OCI-M2 (cell line): ENCODE data around the gene RGS13.

ENCODE experiments used
- DNase-seq: peaks from one replicate; lab custom pipeline; 2025; ENCODE audit not compliant: unreplicated experiment; lab: John Stamatoyannopoulos, UW

RGS13 gene

DNA sequence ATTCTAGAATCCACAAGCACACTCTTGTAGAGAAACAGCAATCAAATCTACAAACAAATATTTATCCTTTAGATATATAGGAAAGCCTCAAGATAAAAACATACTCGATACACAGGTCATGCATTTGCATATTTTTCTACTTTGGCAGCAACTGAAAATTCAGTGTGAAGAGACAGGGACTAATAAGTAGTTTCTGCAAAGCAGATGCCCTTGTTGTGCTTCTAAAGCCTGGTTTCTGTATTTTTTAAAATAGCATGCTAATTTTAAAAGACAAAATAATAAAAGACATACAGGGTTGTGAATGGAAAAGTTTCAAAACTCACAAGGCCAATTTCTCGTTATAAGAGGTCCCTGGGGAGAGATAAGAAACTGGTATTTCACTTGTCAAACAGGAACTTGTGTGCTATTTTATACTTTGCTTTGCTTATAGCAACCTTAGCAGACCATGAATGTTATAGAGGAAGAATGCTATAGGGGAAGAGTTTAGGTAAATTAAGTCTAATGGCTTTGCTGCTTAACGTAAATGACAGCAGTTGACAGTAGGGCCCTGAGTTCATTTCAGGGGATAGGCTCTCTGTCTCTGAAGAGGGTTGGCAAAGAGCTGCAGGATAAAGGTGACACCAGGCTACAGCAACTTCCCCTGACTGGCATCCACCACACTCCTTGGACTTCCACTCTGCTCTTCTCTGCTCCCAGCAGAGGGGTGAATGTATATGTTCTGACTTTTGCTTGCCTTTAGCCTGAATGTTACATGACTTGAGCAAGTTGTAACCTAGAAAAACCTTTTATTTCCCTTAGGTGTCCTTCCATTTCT lies 9.4 kb upstream of the RGS13 start:
- DNase-seq = no peak

DNA sequence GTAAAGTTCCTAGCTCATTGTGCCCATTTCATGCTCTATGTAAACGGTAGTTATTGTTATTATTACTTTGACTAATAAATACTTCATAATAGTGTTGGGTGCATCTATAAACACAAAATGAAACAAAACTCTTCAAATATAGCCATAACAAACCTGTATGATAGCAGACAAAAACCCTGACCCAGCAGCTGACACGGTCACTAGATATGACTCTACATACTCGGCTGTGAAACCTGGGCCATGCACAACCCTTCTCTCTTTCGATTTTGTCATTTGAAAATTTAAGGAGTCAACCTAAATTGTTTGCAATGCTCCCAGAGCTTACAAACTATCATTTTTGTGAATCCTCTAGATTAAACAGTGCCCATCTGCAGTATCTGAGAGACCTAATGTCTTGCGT lies 8.0 kb upstream of the RGS13 start:
- DNase-seq = no peak

DNA sequence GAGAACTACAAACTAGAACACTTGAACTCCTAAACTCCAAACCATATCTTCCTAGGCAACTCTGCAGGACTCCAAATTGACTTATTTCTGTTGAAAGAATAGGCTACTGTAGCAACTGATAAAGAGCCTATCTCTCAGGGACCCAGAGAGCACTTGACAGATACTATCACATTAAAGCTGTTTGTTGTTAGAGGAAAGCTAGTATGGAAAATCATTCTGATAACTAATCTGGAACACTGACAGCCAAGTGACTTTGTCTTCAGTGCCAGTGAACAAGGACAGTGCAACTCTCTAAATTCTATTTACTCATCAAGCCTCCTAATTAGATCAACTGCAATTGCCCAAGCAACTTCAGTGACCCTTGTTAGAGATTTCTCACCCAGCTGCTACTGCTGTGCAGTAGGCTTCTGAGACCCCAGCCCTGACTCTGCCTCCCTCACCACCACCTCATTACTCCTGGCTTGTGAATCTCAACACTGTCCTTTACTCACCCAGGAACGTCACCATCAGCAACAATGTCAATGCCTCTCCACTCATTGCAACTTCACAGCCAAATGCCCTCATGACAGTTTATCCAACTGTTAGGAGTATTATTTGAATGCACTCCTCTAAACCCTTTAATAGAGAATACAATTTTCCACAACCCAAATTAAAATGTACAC lies 7.4 kb upstream of the RGS13 start:
- no peak for DNase-seq

DNA sequence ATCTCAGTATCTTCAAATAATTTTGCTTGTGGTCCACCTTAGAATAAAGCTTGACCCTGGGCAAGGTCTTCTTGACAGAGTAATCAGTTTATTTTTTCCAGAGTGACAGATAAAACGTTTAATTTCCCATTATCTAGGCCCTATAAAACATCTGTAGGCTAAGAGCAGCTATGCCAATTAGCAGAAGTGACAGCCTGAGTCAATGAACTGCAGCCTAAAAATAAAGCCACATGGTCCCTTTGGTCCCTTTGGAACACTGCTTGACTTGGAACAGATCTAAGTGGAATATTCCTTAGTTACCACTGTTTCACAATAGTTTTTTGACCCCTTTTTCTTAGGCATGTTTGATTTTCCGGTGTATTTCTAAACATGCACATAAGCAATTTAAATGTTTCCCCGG lies 6.3 kb upstream of the RGS13 start:
- DNase-seq = no peak

DNA sequence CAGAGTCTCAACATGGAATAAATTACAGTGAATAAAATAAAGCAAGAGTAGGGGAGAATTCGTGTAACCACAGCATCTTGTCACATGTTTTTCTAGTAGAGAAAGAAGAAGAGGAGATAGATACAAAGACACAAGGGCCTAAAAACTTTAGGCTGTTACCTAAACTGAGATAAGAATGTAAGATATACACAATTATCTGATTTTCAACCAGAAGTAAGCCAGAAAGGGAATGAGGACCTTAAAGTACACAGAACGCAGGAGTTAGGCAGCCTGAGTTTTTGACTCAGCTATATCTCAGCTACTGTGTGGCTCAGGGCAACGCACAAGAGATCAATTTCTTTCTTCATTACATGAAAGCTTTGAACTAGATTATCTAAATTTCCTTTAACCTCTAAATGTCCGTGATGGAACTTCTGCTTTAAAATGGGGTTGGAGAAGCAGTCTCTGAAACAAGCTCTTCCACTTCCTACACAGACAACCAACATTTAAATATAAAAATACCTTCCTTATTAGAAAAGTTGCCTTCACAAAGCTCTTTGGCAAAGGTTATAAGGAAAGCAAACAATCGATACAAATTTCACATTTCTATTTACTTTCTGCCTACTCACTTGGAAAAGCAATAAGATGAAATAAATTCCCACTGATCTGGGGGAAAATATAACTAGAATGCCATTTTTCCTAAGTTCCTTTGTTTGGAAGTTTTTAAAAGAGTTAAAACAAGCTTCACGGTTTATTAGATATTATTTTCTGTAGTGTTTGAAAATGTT lies 5.2 kb upstream of the RGS13 start:
- no peak for DNase-seq

DNA sequence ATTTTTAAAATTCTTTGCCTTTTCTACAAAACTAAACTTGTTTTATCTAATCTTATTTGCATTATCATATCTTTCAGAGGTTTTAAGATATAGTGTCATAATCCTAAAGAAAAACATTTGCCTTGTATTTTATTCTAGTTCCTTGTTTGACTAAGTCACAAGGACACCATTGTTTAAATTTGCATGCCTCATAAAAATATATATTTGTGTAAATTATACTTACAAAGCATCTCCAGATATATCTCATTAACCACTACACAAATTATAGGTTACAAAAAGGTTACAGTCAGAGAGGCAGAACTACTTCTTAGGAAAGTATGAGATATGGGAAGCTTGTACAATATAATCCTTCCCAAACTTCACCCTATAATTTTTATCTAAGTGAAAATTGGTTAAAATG lies 4.2 kb upstream of the RGS13 start:
- DNase-seq = no peak

DNA sequence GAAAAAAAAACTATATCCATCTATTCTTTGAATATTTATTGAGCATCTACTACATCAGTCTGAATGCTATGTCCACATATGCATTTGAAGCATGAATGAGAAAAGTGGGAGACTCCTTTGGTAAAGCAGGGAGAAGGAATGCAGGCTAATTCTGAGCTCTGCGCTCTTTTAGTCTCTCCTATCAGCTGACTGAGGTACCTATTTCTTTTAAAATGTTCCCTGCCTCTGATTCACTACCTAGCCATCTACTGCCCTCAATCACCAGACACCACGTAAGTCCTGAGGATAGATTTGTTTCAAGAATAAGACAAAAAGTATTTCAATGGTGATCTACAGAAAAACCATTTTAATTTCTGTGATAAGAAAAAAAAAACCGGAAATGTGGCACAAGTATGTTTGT lies 3.8 kb upstream of the RGS13 start:
- DNase-seq = no peak

DNA sequence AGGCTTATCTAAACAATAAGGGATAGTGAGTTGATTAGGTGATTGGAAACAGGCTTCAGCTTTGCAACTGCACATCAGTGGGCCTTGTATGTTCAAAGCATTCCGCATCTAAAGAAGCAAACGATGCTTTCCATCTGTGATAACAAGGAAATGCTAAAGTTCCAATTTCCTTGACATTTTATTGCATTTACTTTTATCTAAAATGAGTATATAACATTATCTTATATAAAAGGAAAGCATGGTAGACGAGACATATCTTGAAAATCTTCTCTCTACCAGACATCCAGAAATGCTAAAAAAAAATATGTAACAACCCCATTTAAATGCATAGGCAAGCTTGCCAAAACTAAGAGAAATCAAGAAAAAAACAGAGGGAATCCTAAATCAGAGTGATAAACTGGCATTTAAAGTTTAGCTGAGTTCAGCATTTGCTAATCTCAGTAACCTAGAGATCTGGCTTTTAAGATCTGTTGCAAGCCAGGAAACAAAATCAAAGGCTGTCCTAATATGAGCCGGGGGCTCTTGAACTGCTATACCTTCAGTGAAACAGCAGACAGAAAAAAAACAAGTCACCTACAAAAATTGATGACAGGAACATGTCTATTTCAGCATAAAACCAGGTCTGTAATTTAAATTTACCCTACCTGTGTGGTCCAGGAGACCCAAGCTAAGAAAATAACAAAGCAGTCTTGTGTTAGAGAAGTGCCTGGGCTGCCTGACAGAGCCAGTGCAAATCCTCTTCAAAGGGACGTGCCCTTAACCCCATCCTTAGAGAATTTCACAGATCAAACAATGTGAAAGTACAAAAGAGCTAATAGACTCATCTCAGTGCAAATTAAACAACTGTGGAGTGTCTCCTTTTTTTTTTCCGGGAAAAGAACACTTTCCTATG lies 3.1 kb upstream of the RGS13 start:
- DNase-seq = no peak

DNA sequence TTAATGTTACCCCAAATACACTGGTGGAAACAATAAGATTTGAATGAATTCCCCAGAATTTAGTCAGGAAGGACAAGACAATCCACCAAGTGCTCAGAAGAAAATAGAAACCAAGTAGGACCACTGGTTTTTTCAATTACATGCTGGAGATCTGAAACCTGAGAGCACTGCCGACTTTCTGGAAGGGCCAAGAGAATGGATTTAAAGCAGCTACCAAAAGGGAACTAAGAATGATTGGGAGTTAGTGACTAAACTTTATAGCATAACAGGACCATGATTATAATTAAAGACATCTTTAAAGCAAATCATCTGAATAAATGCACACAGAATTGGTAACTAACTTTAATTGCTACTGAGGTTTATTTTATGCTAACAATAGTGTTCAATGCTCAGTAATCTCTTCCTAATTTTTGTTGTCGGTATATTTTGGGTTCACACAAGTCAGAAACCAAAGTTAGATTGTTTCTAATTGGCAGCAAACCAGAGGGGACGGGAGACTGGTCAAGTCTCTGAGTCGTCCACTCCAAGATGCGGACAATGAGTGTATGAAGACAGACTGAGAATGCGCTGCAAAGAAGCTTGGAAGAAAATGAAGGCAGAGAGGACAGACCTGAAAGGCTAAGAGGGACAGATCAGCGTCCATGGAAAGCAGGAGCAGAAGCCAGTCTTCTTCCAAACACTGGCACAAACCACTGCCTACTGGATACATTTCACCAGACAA lies 2.3 kb upstream of the RGS13 start:
- no peak for DNase-seq

DNA sequence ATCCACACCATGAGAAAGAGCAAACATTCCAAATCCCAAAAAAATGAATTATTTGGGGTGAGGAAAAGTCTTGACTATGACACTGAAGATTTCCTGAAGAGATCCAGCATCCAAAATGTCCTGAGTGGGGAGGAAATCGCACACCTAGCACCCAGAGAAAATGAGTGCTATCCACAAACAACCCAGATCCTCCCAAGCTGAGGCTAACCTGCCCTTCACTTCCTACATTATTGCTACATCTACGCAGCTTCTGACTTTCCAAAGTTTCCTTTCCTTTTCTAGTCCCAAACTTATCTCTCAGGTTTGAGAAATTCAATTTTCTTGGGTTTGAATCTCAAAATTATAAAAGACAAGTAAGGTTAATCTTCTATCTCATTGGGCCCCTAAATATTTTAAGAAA lies 906 bp upstream of the RGS13 start:
- DNase-seq = no peak

DNA sequence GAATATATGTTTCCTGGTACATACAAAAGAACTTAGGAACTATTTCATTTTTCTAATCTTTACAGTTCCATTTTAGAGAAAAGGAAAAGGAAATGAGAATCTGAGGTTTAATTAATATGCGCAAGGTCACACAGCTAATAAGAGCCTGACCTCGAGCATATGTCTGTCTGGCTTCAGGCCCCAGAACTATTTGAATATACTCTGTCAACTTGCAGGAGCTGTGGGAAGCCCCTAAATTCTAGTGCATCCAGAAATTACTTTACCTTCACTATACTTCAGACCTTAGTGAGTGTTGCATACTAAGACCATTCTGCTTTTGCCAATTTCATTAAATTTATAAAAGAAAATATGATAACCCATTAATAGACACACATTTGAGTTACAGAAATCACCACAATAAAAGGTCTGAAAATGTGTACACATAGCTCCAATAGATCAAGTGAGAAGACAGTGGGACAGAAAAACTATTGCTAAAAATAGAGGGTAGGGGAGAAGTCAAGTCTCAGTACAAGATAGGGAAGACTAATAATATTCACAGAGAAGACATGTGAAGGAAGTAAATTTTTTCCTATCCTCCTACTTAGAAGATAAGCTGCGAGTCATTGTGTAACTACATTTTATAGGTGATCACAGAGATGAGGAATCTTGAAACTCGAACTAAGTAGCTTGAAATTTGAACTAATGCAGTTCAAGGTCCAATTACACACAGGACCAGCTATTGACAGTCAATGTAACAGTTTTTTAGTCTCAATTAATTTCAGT lies 3.8 kb downstream of the RGS13 start:
- no peak for DNase-seq

DNA sequence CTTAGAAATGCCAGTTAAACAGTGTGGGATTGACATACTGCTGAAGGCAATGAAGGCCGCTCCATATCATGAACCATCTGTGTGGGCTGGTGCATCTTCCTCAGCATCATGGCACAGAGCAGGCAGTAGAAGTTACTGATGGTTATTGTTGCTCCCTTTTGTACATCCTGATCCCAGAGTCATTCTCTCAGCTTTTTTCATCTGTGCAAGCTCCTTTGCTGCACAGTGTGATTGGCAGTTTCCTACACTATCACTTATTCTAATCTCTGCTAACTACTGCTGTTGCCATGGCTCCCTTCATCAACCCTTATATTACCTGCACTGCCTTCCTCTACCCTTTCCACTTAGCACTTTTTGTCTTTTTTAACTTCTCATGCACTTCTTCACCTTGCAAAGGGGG lies 16.2 kb downstream of the RGS13 start:
- DNase-seq = no peak

DNA sequence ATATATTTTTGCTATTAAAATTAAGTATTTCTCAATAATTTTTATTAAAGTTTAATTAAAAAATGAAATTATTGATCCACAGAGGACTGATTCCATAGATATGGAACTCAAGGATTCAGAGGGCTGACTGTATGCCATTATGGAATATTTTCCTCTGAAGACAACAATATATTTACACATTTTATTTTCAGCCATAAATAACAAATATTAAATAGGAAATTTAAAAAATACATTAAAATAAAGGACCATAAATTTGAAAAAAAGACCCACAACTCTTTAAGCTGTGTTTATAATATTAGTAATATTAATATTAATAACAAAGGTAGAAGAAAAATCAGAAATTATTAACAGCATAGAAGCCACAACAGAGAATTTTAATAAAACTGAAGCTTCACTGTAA lies 18.2 kb downstream of the RGS13 start:
- DNase-seq = no peak

DNA sequence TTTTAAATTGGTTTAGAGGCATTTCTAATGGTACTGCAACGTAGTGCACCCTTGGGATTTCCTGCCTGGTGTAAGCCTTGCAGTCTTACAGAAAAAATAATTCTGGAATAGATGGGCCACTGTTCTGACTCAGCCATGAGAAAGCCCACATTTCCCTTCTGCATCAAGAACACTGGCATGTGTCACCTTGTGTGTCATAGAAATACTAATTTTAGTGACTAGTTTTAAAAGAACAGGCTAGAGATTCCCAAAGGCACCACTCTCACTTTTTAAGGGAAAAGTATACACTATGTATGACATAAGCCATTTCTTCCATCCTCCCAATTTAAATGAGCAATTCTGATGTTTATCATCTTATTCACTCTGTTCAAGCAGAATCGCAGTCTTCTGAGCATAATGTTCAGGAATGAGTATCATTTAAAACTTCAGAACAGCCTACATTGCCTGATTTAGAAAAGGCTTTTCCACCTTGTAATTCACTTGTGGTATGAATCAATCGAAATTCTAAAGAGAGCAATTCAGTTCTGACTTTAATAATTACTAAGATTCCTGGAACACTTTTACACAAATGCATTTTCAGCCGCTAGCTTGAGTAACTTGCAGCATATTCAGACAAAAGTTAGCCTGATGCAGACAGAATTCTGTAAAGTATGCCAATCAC lies 18.8 kb downstream of the RGS13 start:
- no peak for DNase-seq

DNA sequence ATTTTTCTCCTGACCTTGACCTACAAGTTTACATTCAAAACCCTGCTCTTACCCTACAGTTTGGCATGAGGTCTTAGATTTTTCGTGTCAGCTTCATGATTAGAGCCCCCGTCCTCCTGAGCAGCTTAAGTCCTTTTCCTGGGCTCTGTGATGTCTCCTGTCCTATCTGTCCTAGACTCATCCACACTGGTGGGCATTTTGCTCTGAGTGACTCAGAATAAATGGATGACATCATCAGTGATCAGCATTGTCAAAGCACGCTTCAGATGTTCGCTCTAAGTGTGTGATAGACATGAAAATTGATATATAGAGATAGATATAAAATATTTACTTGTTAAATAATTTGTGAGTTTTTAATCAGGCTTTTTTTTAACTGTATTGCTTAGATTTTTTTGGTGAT lies 21.8 kb downstream of the RGS13 start:
- no peak for DNase-seq

DNA sequence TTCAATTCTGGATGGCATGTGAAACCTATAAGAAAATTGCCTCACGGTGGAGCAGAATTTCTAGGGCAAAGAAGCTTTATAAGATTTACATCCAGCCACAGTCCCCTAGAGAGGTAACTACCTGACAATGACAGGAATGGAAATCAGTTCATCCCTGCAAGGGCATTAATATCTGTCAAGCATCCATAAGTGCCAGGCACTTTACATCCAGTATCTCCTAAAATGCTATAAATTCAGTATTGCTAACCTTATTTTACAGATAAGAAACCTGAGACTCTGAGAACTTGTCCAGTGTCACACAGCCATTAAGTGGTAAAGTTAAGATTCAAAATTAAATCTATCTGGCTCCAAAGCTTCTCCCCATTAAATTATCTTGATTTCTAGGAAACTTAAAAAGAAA lies 22.3 kb downstream of the RGS13 start:
- DNase-seq = no peak

DNA sequence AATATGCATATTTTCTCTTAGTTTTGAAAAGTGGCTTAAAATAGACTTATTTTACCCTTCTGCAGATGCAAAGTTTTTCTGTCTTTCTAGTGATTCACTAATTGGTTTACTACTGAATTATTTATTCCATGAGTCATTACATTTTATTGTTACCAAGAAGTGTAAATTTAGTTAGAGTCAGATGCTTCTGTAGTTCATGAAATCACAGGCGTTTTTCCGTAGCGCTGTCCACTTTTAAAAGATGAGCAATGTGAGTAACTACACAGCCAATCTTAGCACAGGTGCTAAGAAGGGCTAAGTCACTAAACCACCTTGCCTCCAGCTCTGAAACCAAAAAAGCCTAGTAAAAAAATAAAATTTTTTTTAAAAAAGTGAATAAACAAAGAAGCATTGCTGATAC lies 24.7 kb downstream of the RGS13 start:
- DNase-seq = no peak

DNA sequence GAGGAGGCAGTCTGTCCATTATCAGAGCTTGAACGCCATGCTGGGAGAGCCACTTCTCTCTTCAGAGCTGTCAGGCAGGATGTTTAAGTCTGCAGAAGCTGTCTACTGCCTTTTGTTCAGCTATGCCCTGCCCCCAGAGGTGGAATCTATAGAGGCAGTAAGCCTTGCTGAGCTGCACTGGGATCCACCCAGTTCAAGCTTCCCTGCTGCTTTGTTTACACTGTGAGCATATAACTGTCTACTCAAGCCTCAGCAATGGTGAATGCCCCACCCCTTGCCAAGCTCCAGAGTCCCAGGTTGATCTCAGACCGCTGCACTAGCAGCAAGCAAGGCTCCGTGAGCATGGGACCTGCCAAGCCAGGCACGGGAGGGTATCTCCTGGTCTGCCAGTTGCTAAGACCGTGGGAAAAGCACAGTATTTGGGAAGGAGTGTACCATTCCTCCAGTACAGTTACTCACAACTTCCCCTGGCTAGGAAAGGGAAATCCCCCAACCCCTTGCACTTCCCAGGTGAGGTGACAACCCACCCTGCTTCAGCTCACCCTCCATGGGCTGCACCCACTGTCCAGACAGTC lies 32.5 kb downstream of the RGS13 start:
- no peak for DNase-seq

DNA sequence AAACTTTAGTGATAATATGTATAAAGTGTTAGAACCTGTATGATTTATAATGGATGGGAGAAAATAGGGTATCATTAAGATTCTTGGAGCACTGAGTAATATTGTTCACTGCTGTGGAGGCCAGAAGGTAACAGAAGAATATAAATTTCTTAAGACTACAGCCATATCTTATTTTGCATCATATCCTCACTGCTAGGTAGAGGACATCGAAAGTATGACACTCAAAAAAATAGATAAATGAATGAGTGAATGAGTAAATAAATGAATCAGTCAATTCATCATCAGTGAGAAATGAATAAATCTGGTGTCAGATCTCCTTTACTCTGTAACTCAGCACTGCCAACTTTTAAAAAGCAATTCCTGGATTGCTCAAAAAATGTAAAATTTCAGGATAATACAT lies 33.2 kb downstream of the RGS13 start:
- DNase-seq = no peak
